Nephron progenitor cell (in vitro differentiated cells): ENCODE data around the gene BCL6B.

Experiments used
- DNase-seq: peaks from one replicate; pipeline ENCODE4 v3.0.0; 2021
- H3K27ac Mint-ChIP-seq: 2 replicates; pipeline ENCODE4 v1.8.0; 2021; ENCODE audit warnings: mild to moderate bottlenecking, moderate library complexity, mixed read lengths
- H3K27me3 Mint-ChIP-seq: 2 replicates; pipeline ENCODE4 v1.8.0; 2021; ENCODE audit warnings: mild to moderate bottlenecking, low read depth, mixed read lengths; ENCODE audit not compliant: poor library complexity
- H3K36me3 Mint-ChIP-seq: 2 replicates; pipeline ENCODE4 v1.8.0; 2021; ENCODE audit warnings: low read depth, mixed read lengths
- H3K4me1 Mint-ChIP-seq: 2 replicates; pipeline ENCODE4 v1.8.0; 2021; ENCODE audit warnings: mixed read lengths
- H3K4me3 Mint-ChIP-seq: 2 replicates; pipeline ENCODE4 v1.8.0; 2021; ENCODE audit warnings: mild to moderate bottlenecking, moderate library complexity, mixed read lengths
- H3K9me3 Mint-ChIP-seq: 2 replicates; pipeline ENCODE4 v1.8.0; 2021; ENCODE audit warnings: mild to moderate bottlenecking, moderate library complexity, mixed read lengths
- TF ChIP-seq, protein P1 (sequence below): fragments of 200-600 bp; sonication (generic); IDR thresholded peaks from 2 replicates; pipeline ENCODE4 v1.5.0; 2021; ENCODE audit warnings: antibody characterized with exemption

Gene BCL6B

GRCh38 chr17:7005716-7006115 is 17.1 kb upstream of the BCL6B start:
- Mint-ChIP-seq H3K27ac (no peak overlapping the region), H3K4me1 (peaks cover 12% of the 10 kb centered on the region), H3K4me3 (no peak overlapping the region), H3K27me3 (no peaks in the 10 kb centered on the region), H3K9me3 (no peaks in the 10 kb centered on the region), H3K36me3 (peaks cover 12% of the 10 kb centered on the region)
- no peak for DNase-seq
- TF ChIP-seq, protein P1, sequence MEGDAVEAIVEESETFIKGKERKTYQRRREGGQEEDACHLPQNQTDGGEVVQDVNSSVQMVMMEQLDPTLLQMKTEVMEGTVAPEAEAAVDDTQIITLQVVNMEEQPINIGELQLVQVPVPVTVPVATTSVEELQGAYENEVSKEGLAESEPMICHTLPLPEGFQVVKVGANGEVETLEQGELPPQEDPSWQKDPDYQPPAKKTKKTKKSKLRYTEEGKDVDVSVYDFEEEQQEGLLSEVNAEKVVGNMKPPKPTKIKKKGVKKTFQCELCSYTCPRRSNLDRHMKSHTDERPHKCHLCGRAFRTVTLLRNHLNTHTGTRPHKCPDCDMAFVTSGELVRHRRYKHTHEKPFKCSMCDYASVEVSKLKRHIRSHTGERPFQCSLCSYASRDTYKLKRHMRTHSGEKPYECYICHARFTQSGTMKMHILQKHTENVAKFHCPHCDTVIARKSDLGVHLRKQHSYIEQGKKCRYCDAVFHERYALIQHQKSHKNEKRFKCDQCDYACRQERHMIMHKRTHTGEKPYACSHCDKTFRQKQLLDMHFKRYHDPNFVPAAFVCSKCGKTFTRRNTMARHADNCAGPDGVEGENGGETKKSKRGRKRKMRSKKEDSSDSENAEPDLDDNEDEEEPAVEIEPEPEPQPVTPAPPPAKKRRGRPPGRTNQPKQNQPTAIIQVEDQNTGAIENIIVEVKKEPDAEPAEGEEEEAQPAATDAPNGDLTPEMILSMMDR: no peak

GRCh38 chr17:7007143-7007542 is 15.7 kb upstream of the BCL6B start:
- Mint-ChIP-seq H3K27ac (peak overlapping the region; percentile 83), H3K9me3 (no peaks in the 10 kb centered on the region), H3K4me3 (no peak overlapping the region), H3K4me1 (peaks cover 26% of the 10 kb centered on the region), H3K36me3 (peaks cover 2% of the 10 kb centered on the region), H3K27me3 (no peaks in the 10 kb centered on the region)
- TF ChIP-seq, protein P1: no peak
- DNase-seq: no peak

DNA sequence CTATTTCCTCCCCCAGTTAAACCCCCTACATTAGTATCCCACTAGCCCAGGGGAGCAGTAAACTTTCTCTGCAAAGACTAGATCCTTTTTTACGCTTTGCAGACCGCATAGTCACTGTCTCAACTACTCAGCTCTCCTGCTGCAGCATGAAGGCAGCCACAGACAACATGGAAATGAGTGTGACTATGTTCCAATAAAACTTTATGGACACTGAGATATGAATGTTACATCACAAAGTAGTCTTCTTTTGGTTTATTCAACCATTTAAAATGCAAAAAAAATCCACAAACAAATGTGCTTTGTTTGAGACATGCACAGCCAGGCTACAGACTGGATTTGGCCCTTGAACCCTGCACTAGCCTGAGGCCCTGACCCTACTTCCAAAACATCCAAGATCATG is 12.3 kb upstream of the BCL6B start:
- no peaks in the 10 kb centered on the region for H3K9me3 Mint-ChIP-seq
- no peaks in the 10 kb centered on the region for H3K27me3 Mint-ChIP-seq
- peaks cover 53% of the 10 kb centered on the region for H3K4me1 Mint-ChIP-seq
- H3K27ac Mint-ChIP-seq: no peak overlapping the region
- no peak for DNase-seq
- TF ChIP-seq, protein P1: no peak
- H3K36me3 Mint-ChIP-seq: no peaks in the 10 kb centered on the region
- peak overlapping the region; percentile 99 for H3K4me3 Mint-ChIP-seq

DNA sequence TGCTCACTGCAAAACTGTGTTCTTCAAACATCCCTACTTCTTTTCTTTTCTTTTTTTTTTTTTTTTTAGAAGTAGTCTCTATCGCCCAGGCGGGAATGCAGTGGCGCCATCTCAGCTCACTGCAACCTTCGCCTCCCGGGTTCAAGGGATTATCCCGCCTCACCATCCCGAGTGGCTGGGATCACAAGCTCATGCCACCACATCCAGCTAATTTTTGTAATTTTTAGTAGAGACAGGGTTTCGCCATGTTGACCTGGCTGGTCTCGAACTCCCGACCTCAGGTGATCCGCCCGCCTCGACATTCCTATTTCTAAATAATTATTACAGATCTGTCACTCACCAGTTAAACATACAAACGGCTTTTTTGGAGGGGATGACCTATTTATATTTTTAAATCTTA is 11.4 kb upstream of the BCL6B start:
- TF ChIP-seq, protein P1: no peak
- no peaks in the 10 kb centered on the region for H3K27me3 Mint-ChIP-seq
- no peak for DNase-seq
- no peaks in the 10 kb centered on the region for H3K36me3 Mint-ChIP-seq
- peak overlapping the region; percentile 99 for H3K4me3 Mint-ChIP-seq
- H3K27ac Mint-ChIP-seq: peak overlapping the region; percentile 100
- H3K4me1 Mint-ChIP-seq: peaks cover 62% of the 10 kb centered on the region
- H3K9me3 Mint-ChIP-seq: no peaks in the 10 kb centered on the region

DNA sequence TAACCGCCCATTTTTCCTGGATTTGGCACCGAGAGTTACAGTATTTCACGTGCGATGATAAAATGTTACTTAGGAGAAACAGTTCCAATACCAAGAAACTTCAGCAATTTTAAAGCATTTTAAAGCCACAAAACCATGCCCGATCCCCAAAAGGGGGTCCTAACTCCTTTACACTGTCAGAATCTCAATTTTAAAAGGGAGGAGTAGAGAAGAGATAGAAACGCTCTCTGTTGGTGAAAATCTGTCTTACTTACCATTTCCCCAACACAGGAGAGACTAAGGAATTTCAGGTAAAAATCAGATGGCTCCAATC is 11.0 kb upstream of the BCL6B start:
- peak overlapping the region; percentile 100 for H3K27ac Mint-ChIP-seq
- TF ChIP-seq, protein P1: no peak
- no peak for DNase-seq
- no peaks in the 10 kb centered on the region for H3K9me3 Mint-ChIP-seq
- no peaks in the 10 kb centered on the region for H3K27me3 Mint-ChIP-seq
- peaks cover 66% of the 10 kb centered on the region for H3K4me1 Mint-ChIP-seq
- H3K4me3 Mint-ChIP-seq: peak overlapping the region; percentile 99
- no peaks in the 10 kb centered on the region for H3K36me3 Mint-ChIP-seq

- no peaks in the 10 kb centered on the region for H3K27me3 Mint-ChIP-seq
- peaks cover 92% of the 10 kb centered on the region for H3K4me1 Mint-ChIP-seq
- no peaks in the 10 kb centered on the region for H3K36me3 Mint-ChIP-seq
- H3K27ac Mint-ChIP-seq: peak overlapping the region; percentile 100
- TF ChIP-seq, protein P1: peak; percentile 64
- H3K9me3 Mint-ChIP-seq: no peaks in the 10 kb centered on the region
- peak overlapping the region; percentile 99 for H3K4me3 Mint-ChIP-seq
- DNase-seq: peak; percentile 98
These were observed 8.4 kb upstream of the BCL6B start for GRCh38 chr17:7014261-7014994.
